Loucy (cell line): Measurements from ENCODE around the gene ABHD2.

Experiments
- H2AFZ ChIP-seq: fragments of 200-600 bp; sonication (generic); 2 replicates; pipeline ENCODE4 v1.6.0; 2016; ENCODE audit warnings: antibody characterized with exemption, mild to moderate bottlenecking, low read length, moderate library complexity
- H3F3A ChIP-seq: fragments of 200-600 bp; 2 replicates; pipeline ENCODE4 v1.6.0; 2016; ENCODE audit warnings: antibody characterized with exemption, low read depth, mild to moderate bottlenecking
- H3K27me3 ChIP-seq: fragments of 200-600 bp; sonication (generic); 2 replicates; pipeline ENCODE4 v1.6.1; 2014; ENCODE audit warnings: low read length, mild to moderate bottlenecking; ENCODE audit not compliant: insufficient read depth, poor library complexity, severe bottlenecking
- H3K36me3 ChIP-seq: fragments of 200-600 bp; sonication (generic); 2 replicates; pipeline ENCODE4 v1.6.1; 2016; ENCODE audit warnings: low read length; ENCODE audit not compliant: insufficient read depth
- H3K4me1 ChIP-seq: fragments of 200-600 bp; sonication (generic); 2 replicates; pipeline ENCODE4 v1.5.1; 2014; ENCODE audit warnings: low read length, mild to moderate bottlenecking; ENCODE audit not compliant: insufficient read depth, poor library complexity, severe bottlenecking
- H3K4me2 ChIP-seq: fragments of 200-600 bp; sonication (generic); 2 replicates; pipeline ENCODE4 v1.6.0; 2014; ENCODE audit warnings: antibody characterized with exemption, low read length, low read depth, mild to moderate bottlenecking; ENCODE audit not compliant: poor library complexity, severe bottlenecking
- H3K4me3 ChIP-seq: fragments of 200-600 bp; sonication (generic); 2 replicates; pipeline ENCODE4 v1.5.1; 2014; ENCODE audit warnings: low read length, mild to moderate bottlenecking, mixed read lengths; ENCODE audit not compliant: poor library complexity, severe bottlenecking
- H3K79me2 ChIP-seq: fragments of 200-600 bp; sonication (generic); 2 replicates; pipeline ENCODE4 v1.6.1; 2014; ENCODE audit warnings: low read length; ENCODE audit not compliant: insufficient read depth
- H3K9ac ChIP-seq: fragments of 200-600 bp; sonication (generic); 2 replicates; pipeline ENCODE4 v1.6.0; 2014; ENCODE audit warnings: mild to moderate bottlenecking, low read depth, low read length, moderate library complexity; ENCODE audit not compliant: poor library complexity, severe bottlenecking
- H3K9me2 ChIP-seq: fragments of 200-600 bp; sonication (generic); replicated peaks from 2 replicates; pipeline ENCODE4 v1.6.1; 2016; ENCODE audit warnings: low read depth, low read length, mixed read lengths
- H3K9me3 ChIP-seq: fragments of 200-600 bp; sonication (generic); 2 replicates; pipeline ENCODE4 v1.6.1; 2014; ENCODE audit warnings: mild to moderate bottlenecking, antibody characterized with exemption, low read length, low read depth; ENCODE audit not compliant: insufficient read depth
- H4K20me1 ChIP-seq: fragments of 200-600 bp; sonication (generic); 2 replicates; pipeline ENCODE4 v1.6.0; 2014; ENCODE audit warnings: antibody characterized with exemption, low read length, mild to moderate bottlenecking; ENCODE audit not compliant: insufficient read depth, poor library complexity, severe bottlenecking
- EZH2phosphoT487 ChIP-seq: fragments of 200-600 bp; IDR thresholded peaks from 2 replicates; pipeline ENCODE4 v1.6.1; 2018; ENCODE audit warnings: antibody characterized with exemption, mild to moderate bottlenecking, moderate library complexity, borderline replicate concordance
- TF ChIP-seq, protein P1 (sequence below): fragments of 200-600 bp; sonication (generic); conservative IDR thresholded peaks from 2 replicates; pipeline ENCODE4 v1.5.1; 2014; ENCODE audit warnings: mild to moderate bottlenecking, antibody characterized with exemption, low read length

Gene ABHD2

DNA sequence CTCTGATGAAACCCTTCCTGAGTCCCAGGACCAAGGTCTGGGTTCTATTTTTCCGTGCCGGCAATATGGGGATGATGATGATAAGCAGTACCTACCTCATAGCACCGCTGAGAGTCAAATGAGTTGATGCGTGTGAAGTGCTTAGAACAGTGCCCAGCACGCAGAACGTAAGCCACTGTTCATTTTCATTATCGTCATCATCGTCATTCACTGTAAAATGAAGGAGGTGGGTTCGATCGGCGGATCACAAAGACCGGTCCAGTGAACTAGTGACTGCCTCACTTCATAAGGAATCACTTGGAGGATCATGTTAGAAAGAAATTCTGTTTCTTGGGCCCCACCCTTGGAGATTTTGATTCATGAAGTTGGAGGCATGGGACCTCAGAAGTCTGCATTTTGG is 88.9 kb downstream of the ABHD2 start:
- H3K4me1 ChIP-seq = no peaks in the 10 kb centered on the region
- peaks cover 59% of the 10 kb centered on the region; the same call in 1 of the 2 replicates for H3K36me3 ChIP-seq
- no peaks in the 10 kb centered on the region for H3K9me3 ChIP-seq
- no peaks in the 10 kb centered on the region for H3F3A ChIP-seq
- H3K9ac ChIP-seq = no peak overlapping the region
- no peak overlapping the region for H2AFZ ChIP-seq
- no peaks in the 10 kb centered on the region for H3K27me3 ChIP-seq
- no peaks in the 10 kb centered on the region for H4K20me1 ChIP-seq
- no peak for TF ChIP-seq EZH2phosphoT487
- TF ChIP-seq, protein P1, sequence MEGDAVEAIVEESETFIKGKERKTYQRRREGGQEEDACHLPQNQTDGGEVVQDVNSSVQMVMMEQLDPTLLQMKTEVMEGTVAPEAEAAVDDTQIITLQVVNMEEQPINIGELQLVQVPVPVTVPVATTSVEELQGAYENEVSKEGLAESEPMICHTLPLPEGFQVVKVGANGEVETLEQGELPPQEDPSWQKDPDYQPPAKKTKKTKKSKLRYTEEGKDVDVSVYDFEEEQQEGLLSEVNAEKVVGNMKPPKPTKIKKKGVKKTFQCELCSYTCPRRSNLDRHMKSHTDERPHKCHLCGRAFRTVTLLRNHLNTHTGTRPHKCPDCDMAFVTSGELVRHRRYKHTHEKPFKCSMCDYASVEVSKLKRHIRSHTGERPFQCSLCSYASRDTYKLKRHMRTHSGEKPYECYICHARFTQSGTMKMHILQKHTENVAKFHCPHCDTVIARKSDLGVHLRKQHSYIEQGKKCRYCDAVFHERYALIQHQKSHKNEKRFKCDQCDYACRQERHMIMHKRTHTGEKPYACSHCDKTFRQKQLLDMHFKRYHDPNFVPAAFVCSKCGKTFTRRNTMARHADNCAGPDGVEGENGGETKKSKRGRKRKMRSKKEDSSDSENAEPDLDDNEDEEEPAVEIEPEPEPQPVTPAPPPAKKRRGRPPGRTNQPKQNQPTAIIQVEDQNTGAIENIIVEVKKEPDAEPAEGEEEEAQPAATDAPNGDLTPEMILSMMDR = no peak
- no peak overlapping the region for H3K4me3 ChIP-seq
- no peaks in the 10 kb centered on the region for H3K9me2 ChIP-seq
- H3K4me2 ChIP-seq = no peak overlapping the region
- H3K79me2 ChIP-seq = no peaks in the 10 kb centered on the region

DNA sequence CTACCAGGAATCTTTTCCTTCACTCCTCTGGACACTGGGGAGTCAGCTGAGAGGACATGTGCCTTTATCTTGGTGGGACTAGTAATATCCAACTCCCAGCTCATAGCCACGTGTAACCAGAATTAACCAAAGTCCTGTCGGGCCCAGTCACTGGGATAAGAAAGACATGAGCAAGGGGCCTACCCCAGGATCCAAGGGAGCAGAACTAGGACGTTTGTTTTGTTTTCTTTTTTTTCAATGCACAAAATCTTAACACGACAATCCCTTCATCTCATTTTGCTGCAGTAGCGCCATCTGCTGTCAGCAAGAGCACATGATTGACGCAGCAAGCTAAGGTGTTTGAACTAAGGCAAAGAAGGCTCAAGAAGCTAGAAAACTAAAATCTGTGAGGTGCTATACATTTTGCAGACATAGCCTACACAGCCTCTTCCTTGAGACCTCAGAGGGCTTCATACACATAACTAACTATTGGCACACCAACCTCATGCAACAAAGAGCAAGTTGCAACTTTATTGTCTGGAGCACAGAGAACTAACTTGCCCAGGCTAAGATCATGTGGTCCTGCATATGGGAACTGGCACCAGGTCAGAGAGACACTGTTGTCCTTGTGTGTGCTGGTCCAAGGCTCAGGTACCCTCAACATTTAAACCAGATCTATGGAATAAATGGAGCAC is 89.5 kb downstream of the ABHD2 start:
- Histone ChIP-seq H3K36me3 (peaks cover 56% of the 10 kb centered on the region; the same call in 1 of the 2 replicates), H4K20me1 (no peaks in the 10 kb centered on the region), H3K9ac (no peak overlapping the region), H3K9me2 (no peaks in the 10 kb centered on the region), H3K27me3 (no peaks in the 10 kb centered on the region), H3K79me2 (no peaks in the 10 kb centered on the region), H3K9me3 (no peaks in the 10 kb centered on the region), H3K4me2 (no peak overlapping the region), H3K4me3 (no peak overlapping the region), H3F3A (no peaks in the 10 kb centered on the region), H3K4me1 (no peaks in the 10 kb centered on the region), H2AFZ (no peak overlapping the region)
- TF ChIP-seq EZH2phosphoT487 = no peak
- TF ChIP-seq, protein P1 = peak; percentile 95

DNA sequence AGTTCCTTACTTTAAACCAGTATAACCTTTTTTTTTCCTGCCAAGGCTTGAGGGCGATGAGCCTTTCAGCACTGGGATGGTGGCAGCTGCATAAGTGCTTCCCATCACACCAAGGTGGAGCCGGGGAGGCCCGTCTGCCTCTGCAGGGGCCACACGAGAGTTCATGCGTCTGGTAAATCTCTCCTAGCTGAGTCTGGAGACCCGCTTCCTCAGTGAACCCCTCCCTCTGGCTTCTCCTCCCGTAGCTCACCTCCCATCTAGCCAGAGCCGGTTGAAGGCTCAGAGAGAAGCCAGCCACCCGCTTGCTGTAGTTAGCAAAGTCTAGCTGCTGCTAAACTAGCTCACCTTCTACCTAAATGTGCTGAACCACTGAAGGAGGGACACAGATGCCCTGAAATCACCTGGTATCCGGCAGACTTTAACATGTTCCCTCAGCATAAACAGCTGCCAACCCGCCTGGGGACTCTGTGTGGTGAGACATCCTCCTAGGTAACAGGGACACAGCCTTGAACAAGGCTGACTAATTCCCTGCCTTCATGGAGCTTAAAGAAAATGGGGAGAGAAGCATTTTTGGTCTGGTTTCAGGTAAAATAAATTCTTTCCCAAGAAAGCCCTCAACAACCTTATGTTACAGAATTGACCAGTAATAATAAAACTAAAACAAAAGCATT is 90.2 kb downstream of the ABHD2 start:
- Histone ChIP-seq H3K27me3 (no peaks in the 10 kb centered on the region), H3F3A (no peaks in the 10 kb centered on the region), H3K4me2 (no peak overlapping the region), H3K4me3 (no peak overlapping the region), H3K4me1 (no peaks in the 10 kb centered on the region), H3K9ac (no peak overlapping the region), H3K9me3 (no peaks in the 10 kb centered on the region), H3K79me2 (no peaks in the 10 kb centered on the region), H2AFZ (no peak overlapping the region), H4K20me1 (no peaks in the 10 kb centered on the region), H3K36me3 (peaks cover 56% of the 10 kb centered on the region; the same call in 1 of the 2 replicates), H3K9me2 (no peaks in the 10 kb centered on the region)
- TF ChIP-seq, protein P1 = no peak
